Activated CD4-positive, alpha-beta memory T cell treated with anti-CD3 and anti-CD28 coated beads, Interleukin-2, amount 10 ng/mL, durations not matched to agents 7 days and 5 days (primary cell): Measurements from ENCODE around the gene GBP5. TPM values are rescaled to one million over a fixed set of nuclear protein-coding genes. Genes with fewer than 3 reads are reported as not detected.
"Not testable (repeated sequence)": the region's sequence is repeated elsewhere in the genome, so short reads cannot be mapped to it uniquely, and the experiment has no call there.

Source experiments
- CTCF ChIA-PET: fragments of 350-600 bp; sonication (Branson Sonifier 250); formaldehyde crosslinking; loops from one replicate; lab custom pipeline; 2021; ENCODE audit warnings: antibody characterized with exemption, inconsistent platforms; lab: Charles Lee
- POLR2A ChIA-PET: fragments of 350-600 bp; sonication (Branson Sonifier 250); formaldehyde crosslinking; loops from one replicate; lab custom pipeline; 2021; ENCODE audit warnings: antibody characterized with exemption; lab: Charles Lee
- DNase-seq: peaks from one replicate; pipeline ENCODE4 v3.0.0-alpha.2; 2020
- H3K27ac Mint-ChIP-seq: one replicate; pipeline ENCODE4 v1.8.0; 2021; ENCODE audit warnings: mild to moderate bottlenecking, mixed read lengths
- H3K27me3 Mint-ChIP-seq: one replicate; pipeline ENCODE4 v1.8.0; 2021; ENCODE audit warnings: mixed read lengths
- H3K36me3 Mint-ChIP-seq: one replicate; pipeline ENCODE4 v1.8.0; 2021; ENCODE audit warnings: low read depth, mixed read lengths
- H3K4me1 Mint-ChIP-seq: one replicate; pipeline ENCODE4 v1.8.0; 2021; ENCODE audit warnings: mixed read lengths
- H3K4me3 Mint-ChIP-seq: one replicate; pipeline ENCODE4 v1.8.0; 2021; ENCODE audit warnings: mild to moderate bottlenecking, mixed read lengths
- H3K9me3 Mint-ChIP-seq: one replicate; pipeline ENCODE4 v1.8.0; 2021; ENCODE audit warnings: mixed read lengths
- total RNA-seq, 2 experiments: library from RNA; stranded (reverse); gene quantifications; one replicate each; pipeline ENCODE4 v1.2.3, GENCODE V29; 2021

Gene GBP5
- total RNA-seq, 2 experiments from 2014 or later, result 231 to 234 TPM

GRCh38 chr1:89299739-89300463 lies 27.2 kb upstream of the GBP5 start:
- H3K9me3 Mint-ChIP-seq, DNase-seq, H3K27me3 Mint-ChIP-seq, H3K4me3 Mint-ChIP-seq: not testable (repeated sequence)
- peaks cover 47% of the 10 kb centered on the region for H3K4me1 Mint-ChIP-seq
- ChIA-PET POLR2A (interaction anchor here (1.2 to 4.2 kb wide), 5 partner anchors 10 to 27 kb away, joined by 3 to 15 read pairs (median 13); partner anchors contain the start of gene GBP5), CTCF (interaction anchor here (0.5 to 1.9 kb wide), 7 partner anchors 9 to 368 kb away, joined by 3 to 9 read pairs (median 4); partner anchors contain the start of gene GBP5)
- peaks cover 11% of the 10 kb centered on the region for H3K36me3 Mint-ChIP-seq
- peak overlapping the region; percentile 54 for H3K27ac Mint-ChIP-seq

- H3K4me1 Mint-ChIP-seq, result peaks cover 59% of the 10 kb centered on the region
- H3K27me3 Mint-ChIP-seq, result peaks cover 4% of the 10 kb centered on the region
- no peak for DNase-seq
- H3K27ac Mint-ChIP-seq, result no peak overlapping the region
- CTCF ChIA-PET, result no interaction called here
- POLR2A ChIA-PET, result interaction anchor here (0.7 to 2.4 kb wide), 2 partner anchors 11 to 12 kb away, joined by 3 to 14 read pairs; no protein-coding TSS in a partner anchor
- H3K36me3 Mint-ChIP-seq, result peaks cover 20% of the 10 kb centered on the region
- no peak overlapping the region for H3K4me3 Mint-ChIP-seq
- peaks cover 13% of the 10 kb centered on the region for H3K9me3 Mint-ChIP-seq
Measured at GRCh38 chr1:89298461-89298860, 25.8 kb upstream of the GBP5 start.

GRCh38 chr1:89295187-89295586 lies 22.5 kb upstream of the GBP5 start:
- POLR2A ChIA-PET, result interaction anchor here (1.2 to 4.0 kb wide), 7 partner anchors 9 to 168 kb away, joined by 3 to 35 read pairs (median 6); partner anchors contain the start of gene GBP5
- CTCF ChIA-PET, result interaction anchor here (0.6 to 2.1 kb wide), 4 partner anchors 13 to 230 kb away, joined by 3 to 8 read pairs (median 4); partner anchors contain the start of gene GBP1
- H3K27ac Mint-ChIP-seq, result peak overlapping the region; percentile 30
- DNase-seq, result peak; percentile 42
- peaks cover 34% of the 10 kb centered on the region for H3K9me3 Mint-ChIP-seq
- H3K4me1 Mint-ChIP-seq, result peaks cover 56% of the 10 kb centered on the region
- no peak overlapping the region for H3K4me3 Mint-ChIP-seq
- peaks cover 4% of the 10 kb centered on the region for H3K27me3 Mint-ChIP-seq
- peaks cover 46% of the 10 kb centered on the region for H3K36me3 Mint-ChIP-seq

GRCh38 chr1:89291276-89291675 lies 18.6 kb upstream of the GBP5 start:
- Mint-ChIP-seq H3K4me3 (no peak overlapping the region), H3K27me3 (peaks cover 2% of the 10 kb centered on the region), H3K27ac (no peak overlapping the region), H3K9me3 (peaks cover 48% of the 10 kb centered on the region), H3K36me3 (peaks cover 68% of the 10 kb centered on the region), H3K4me1 (peaks cover 60% of the 10 kb centered on the region)
- DNase-seq, result no peak
- CTCF ChIA-PET, result no interaction called here
- POLR2A ChIA-PET, result interaction anchor here (0.8 to 1.1 kb wide), 2 partner anchors 11 to 92 kb away, joined by 3 read pairs; no protein-coding TSS in a partner anchor

- Mint-ChIP-seq H3K4me3 (no peak overlapping the region), H3K36me3 (peaks cover 69% of the 10 kb centered on the region), H3K27ac (peak overlapping the region; percentile 94), H3K4me1 (peaks cover 64% of the 10 kb centered on the region), H3K9me3 (peaks cover 46% of the 10 kb centered on the region), H3K27me3 (no peaks in the 10 kb centered on the region)
- DNase-seq, result no peak
- ChIA-PET CTCF (interaction anchor here (2.2 kb wide), 1 partner anchor 70 kb away, joined by 12 read pairs; no protein-coding TSS in a partner anchor), POLR2A (interaction anchor here (1.5 to 8.5 kb wide), 9 partner anchors 8 to 162 kb away, joined by 6 to 171 read pairs (median 23); partner anchors contain the start of genes GBP2, GBP4 and GBP5)
Measured at GRCh38 chr1:89288051-89288340, 15.3 kb upstream of the GBP5 start.

- H3K36me3 Mint-ChIP-seq, result peaks cover 63% of the 10 kb centered on the region
Measured at GRCh38 chr1:89287181-89288050, 14.8 kb upstream of the GBP5 start.

GRCh38 chr1:89286549-89287180 lies 14.0 kb upstream of the GBP5 start:
- Mint-ChIP-seq H3K27me3 (no peaks in the 10 kb centered on the region), H3K9me3 (peaks cover 37% of the 10 kb centered on the region), H3K27ac (peak overlapping the region; percentile 94), H3K4me1 (peaks cover 69% of the 10 kb centered on the region), H3K36me3 (peaks cover 60% of the 10 kb centered on the region), H3K4me3 (peak overlapping the region; percentile 43)
- ChIA-PET POLR2A (interaction anchor here (0.7 to 8.5 kb wide), 17 partner anchors 9 to 264 kb away, joined by 3 to 171 read pairs (median 8); partner anchors contain the start of genes GBP1, GBP2, GBP3 and GBP4), CTCF (interaction anchor here (0.6 to 4.5 kb wide), 5 partner anchors 14 to 262 kb away, joined by 3 to 42 read pairs (median 12); partner anchors contain the start of gene GBP5)
- DNase-seq, result peak; percentile 28

More at GRCh38 chr1:89287181-89288050, 14.8 kb upstream of the GBP5 start:
- H3K4me1 Mint-ChIP-seq, result peaks cover 64% of the 10 kb centered on the region
- no peak for DNase-seq
- ChIA-PET POLR2A (interaction anchor here (0.7 to 8.5 kb wide), 16 partner anchors 8 to 265 kb away, joined by 3 to 171 read pairs (median 11); partner anchors contain the start of genes GBP1, GBP2, GBP3 and GBP4), CTCF (interaction anchor here (0.6 to 4.5 kb wide), 5 partner anchors 14 to 263 kb away, joined by 3 to 42 read pairs (median 12); partner anchors contain the start of gene GBP5)
- H3K27ac Mint-ChIP-seq, result peak overlapping the region; percentile 94
- H3K4me3 Mint-ChIP-seq, result peak overlapping the region; percentile 43
- H3K27me3 Mint-ChIP-seq, result no peaks in the 10 kb centered on the region
- peaks cover 41% of the 10 kb centered on the region for H3K9me3 Mint-ChIP-seq

GRCh38 chr1:89285745-89286380 lies 13.2 kb upstream of the GBP5 start:
- Mint-ChIP-seq H3K4me3 (no peak overlapping the region), H3K36me3 (peaks cover 60% of the 10 kb centered on the region), H3K9me3 (peaks cover 39% of the 10 kb centered on the region), H3K27me3 (no peaks in the 10 kb centered on the region), H3K27ac (peak overlapping the region; percentile 94), H3K4me1 (peaks cover 75% of the 10 kb centered on the region)
- POLR2A ChIA-PET, result interaction anchor here (1.0 to 8.5 kb wide), 15 partner anchors 10 to 264 kb away, joined by 3 to 171 read pairs (median 14); partner anchors contain the start of genes GBP1, GBP2, GBP3 and GBP4
- CTCF ChIA-PET, result interaction anchor here (1.1 to 4.5 kb wide), 4 partner anchors 13 to 78 kb away, joined by 4 to 42 read pairs (median 12); partner anchors contain the start of genes GBP5 and GBP6
- no peak for DNase-seq

- peaks cover 28% of the 10 kb centered on the region for H3K9me3 Mint-ChIP-seq
- CTCF ChIA-PET, result interaction anchor here (4.5 kb wide), 1 partner anchor 11 kb away, joined by 42 read pairs; the partner anchor contains the start of gene GBP5
- POLR2A ChIA-PET, result interaction anchor here (0.7 to 8.5 kb wide), 5 partner anchors 10 to 220 kb away, joined by 3 to 171 read pairs (median 3); partner anchors contain the start of genes GBP2, GBP4 and GBP5
- H3K4me1 Mint-ChIP-seq, result peaks cover 81% of the 10 kb centered on the region
- not testable (repeated sequence) for H3K27me3 Mint-ChIP-seq, H3K4me3 Mint-ChIP-seq, DNase-seq
- H3K36me3 Mint-ChIP-seq, result peaks cover 54% of the 10 kb centered on the region
- peak overlapping the region; percentile 94 for H3K27ac Mint-ChIP-seq
Measured at GRCh38 chr1:89284078-89284763, 11.6 kb upstream of the GBP5 start.

- Mint-ChIP-seq H3K36me3 (peaks cover 34% of the 10 kb centered on the region), H3K4me3 (no peak overlapping the region), H3K27ac (no peak overlapping the region), H3K9me3 (peaks cover 22% of the 10 kb centered on the region), H3K27me3 (no peaks in the 10 kb centered on the region), H3K4me1 (peaks cover 80% of the 10 kb centered on the region)
- ChIA-PET CTCF (interaction anchor here (1.3 kb wide), 1 partner anchor 78 kb away, joined by 3 read pairs; no protein-coding TSS in a partner anchor), POLR2A (interaction anchor here (1.0 to 1.9 kb wide), 8 partner anchors 8 to 329 kb away, joined by 3 to 9 read pairs (median 4); partner anchors contain the start of genes GBP2 and GBP5)
- DNase-seq, result no peak
Measured at GRCh38 chr1:89280766-89281165, 8.1 kb upstream of the GBP5 start.
